GM18861 (cell line): Measurements from ENCODE around the gene CPED1.
A peak's percentile ranks its signal among the peaks of the same experiment; 100 is the strongest.
"Not testable (repeated sequence)": the region's sequence is repeated elsewhere in the genome, so short reads cannot be mapped to it uniquely, and the experiment has no call there.

Experiments
- ATAC-seq: cut with Tn5 transposase; IDR thresholded peaks from one replicate; pipeline ENCODE4 v1.9.1; 2021; ENCODE audit not compliant: unreplicated experiment

CPED1 gene

GRCh38 chr7:121062671-121063279 lies 74.3 kb downstream of the CPED1 start:
- no peak for ATAC-seq

- not testable (repeated sequence) for ATAC-seq
Measured at GRCh38 chr7:121067717-121068116, 79.2 kb downstream of the CPED1 start.

GRCh38 chr7:121069346-121070100 lies 81.0 kb downstream of the CPED1 start:
- ATAC-seq = no peak

- no peak for ATAC-seq
Measured at GRCh38 chr7:121071132-121071531, 82.6 kb downstream of the CPED1 start.

- ATAC-seq = no peak
Measured at GRCh38 chr7:121071662-121072061, 83.2 kb downstream of the CPED1 start.

GRCh38 chr7:121072826-121073225 lies 84.3 kb downstream of the CPED1 start:
- no peak for ATAC-seq

GRCh38 chr7:121073463-121074099 lies 85.1 kb downstream of the CPED1 start:
- no peak for ATAC-seq

GRCh38 chr7:121075424-121075841 lies 86.9 kb downstream of the CPED1 start:
- ATAC-seq = not testable (repeated sequence)

- ATAC-seq = no peak
Measured at GRCh38 chr7:121075952-121076349, 87.4 kb downstream of the CPED1 start.

- ATAC-seq = no peak
Measured at GRCh38 chr7:121076350-121077164, 88.0 kb downstream of the CPED1 start.

GRCh38 chr7:121077165-121077630 lies 88.7 kb downstream of the CPED1 start:
- ATAC-seq = no peak

GRCh38 chr7:121078701-121079227 lies 90.3 kb downstream of the CPED1 start:
- ATAC-seq = no peak

- no peak for ATAC-seq
Measured at GRCh38 chr7:121079425-121080169, 91.1 kb downstream of the CPED1 start.

- no peak for ATAC-seq
Measured at GRCh38 chr7:121080257-121080912, 91.9 kb downstream of the CPED1 start.

GRCh38 chr7:121080913-121081326 lies 92.4 kb downstream of the CPED1 start:
- ATAC-seq = no peak

- ATAC-seq = peak; percentile 91
Measured at GRCh38 chr7:121081327-121081936, 92.9 kb downstream of the CPED1 start.

- ATAC-seq = no peak
Measured at GRCh38 chr7:121082400-121083101, 94.0 kb downstream of the CPED1 start.

- no peak for ATAC-seq
Measured at GRCh38 chr7:121083138-121083789, 94.8 kb downstream of the CPED1 start.
